H1 (cell line): Measurements from ENCODE around the gene SCN8A. TPM values are rescaled to one million over a fixed set of nuclear protein-coding genes. Genes with fewer than 3 reads are reported as not detected.
A peak's percentile ranks its signal among the peaks of the same experiment; 100 is the strongest.

Experiments used
- CTCF ChIA-PET: fragments of 300-600 bp; sonication (Branson Sonifier 250); formaldehyde crosslinking; loops from one replicate; lab custom pipeline; 2021; ENCODE audit not compliant: partially characterized antibody; lab: Charles Lee
- POLR2A ChIA-PET: fragments of 300-600 bp; sonication (Branson Sonifier 250); formaldehyde crosslinking; loops from one replicate; lab custom pipeline; 2021; ENCODE audit warnings: inconsistent platforms; ENCODE audit not compliant: partially characterized antibody; lab: Charles Lee
- DNase-seq, 2 experiments: peaks; one replicate each; pipeline versions ENCODE4 v3.0.0 to v3.0.0-alpha.2; 2010 to 2022; ENCODE audit warnings: low spot score in 2 of 2, low read depth in 1 of 2, mixed read lengths in 1 of 2
- FAIRE-seq: peaks from 2 replicates; lab custom pipeline; 2011; peaks lifted over from hg19 to GRCh38; lab: Jason Lieb, UNC
- H2AFZ ChIP-seq: 2 replicates; pipeline ENCODE4 v1.8.1; 2012; ENCODE audit warnings: low read length, inconsistent platforms
- H2AK5ac ChIP-seq: 2 replicates; pipeline ENCODE4 v1.6.1; 2013; ENCODE audit warnings: low read depth, low read length
- H2BK120ac ChIP-seq: replicated peaks from 2 replicates; pipeline ENCODE3; 2013; ENCODE audit warnings: low read depth, low read length, inconsistent platforms
- H2BK12ac ChIP-seq: 2 replicates; pipeline ENCODE4 v1.6.1; 2013; ENCODE audit warnings: low read depth, low read length
- H2BK15ac ChIP-seq: 2 replicates; pipeline ENCODE4 v1.6.1; 2013; ENCODE audit warnings: low read length
- H2BK20ac ChIP-seq: 2 replicates; pipeline ENCODE4 v1.6.1; 2013; ENCODE audit warnings: low read length
- H2BK5ac ChIP-seq: 2 replicates; pipeline ENCODE4 v1.6.1; 2013; ENCODE audit warnings: low read depth, low read length
- H3K14ac ChIP-seq: 2 replicates; pipeline ENCODE4 v1.6.1; 2013; ENCODE audit warnings: inconsistent platforms; ENCODE audit not compliant: insufficient read length
- H3K18ac ChIP-seq: 2 replicates; pipeline ENCODE4 v1.6.1; 2013; ENCODE audit warnings: low read length; ENCODE audit errors: extremely low read depth
- H3K23ac ChIP-seq: 2 replicates; pipeline ENCODE4 v1.6.1; 2013; ENCODE audit warnings: inconsistent platforms; ENCODE audit not compliant: insufficient read length
- H3K23me2 ChIP-seq: 2 replicates; pipeline ENCODE4 v1.6.1; 2013; ENCODE audit warnings: low read depth, low read length
- H3K27ac ChIP-seq: 2 replicates; pipeline ENCODE4 v1.6.1; 2011; ENCODE audit warnings: low read depth, low read length, inconsistent platforms
- H3K27me3 ChIP-seq, 4 experiments: replicated peaks in 1 of 4; 1 replicate in 1 of 4; 2 replicates in 3 of 4; pipeline versions ENCODE4 v1.6.1 to v1.8.1; 2011 to 2013; ENCODE audit warnings: low read length in 3 of 4, mild to moderate bottlenecking in 3 of 4, inconsistent platforms in 2 of 4, mixed read lengths in 2 of 4, moderate library complexity in 1 of 4; ENCODE audit not compliant: control insufficient read depth in 3 of 4, insufficient read depth in 3 of 4; ENCODE audit errors: extremely low read depth in 1 of 4
- H3K36me3 ChIP-seq, 4 experiments: 2 replicates each; pipeline versions ENCODE4 v1.6.1 to v1.8.1; 2011 to 2013; ENCODE audit warnings: mild to moderate bottlenecking in 4 of 4, low read length in 3 of 4, moderate library complexity in 2 of 4, control low read depth in 1 of 4, inconsistent platforms in 1 of 4; ENCODE audit not compliant: insufficient read depth in 4 of 4, control insufficient read depth in 2 of 4
- H3K4ac ChIP-seq: replicated peaks from 2 replicates; pipeline ENCODE3; 2013; ENCODE audit warnings: low read length, low read depth, mixed read lengths, inconsistent platforms; ENCODE audit not compliant: insufficient read length
- H3K4me1 ChIP-seq, 4 experiments: replicated peaks in 1 of 4; 1 replicate in 1 of 4; 2 replicates in 3 of 4; pipeline versions ENCODE4 v1.6.1 to v1.8.1; 2011 to 2013; ENCODE audit warnings: low read length in 3 of 4, inconsistent platforms in 2 of 4, mixed read lengths in 1 of 4; ENCODE audit not compliant: insufficient read depth in 4 of 4, control insufficient read depth in 3 of 4
- H3K4me2 ChIP-seq, 2 experiments: 2 replicates each; pipeline versions ENCODE4 v1.6.1 to v1.8.1; 2011 to 2013; ENCODE audit warnings: low read depth in 2 of 2, low read length in 2 of 2, control low read depth in 1 of 2, inconsistent platforms in 1 of 2, mild to moderate bottlenecking in 1 of 2; ENCODE audit not compliant: insufficient read depth in 1 of 2
- H3K4me3 ChIP-seq, 4 experiments: fragments of 200-600, 300-600 bp in 1 of 4; sonication (generic), shearing (Covaris generic), sonication (Bioruptor Twin) in 1 of 4; 2 replicates each; pipeline versions ENCODE4 v1.5.1 to v1.8.1; 2011 to 2016; ENCODE audit warnings: low read length in 4 of 4, low read depth in 3 of 4, control low read depth in 2 of 4, inconsistent platforms in 2 of 4, mild to moderate bottlenecking in 2 of 4, mixed read lengths in 1 of 4, moderate library complexity in 1 of 4; ENCODE audit not compliant: insufficient read depth in 2 of 4; ENCODE audit errors: extremely low read depth in 1 of 4
- H3K56ac ChIP-seq: replicated peaks from 2 replicates; pipeline ENCODE3; 2013; ENCODE audit warnings: low read depth, mild to moderate bottlenecking, mixed read lengths, low read length, inconsistent platforms; ENCODE audit not compliant: insufficient read length
- H3K79me1 ChIP-seq: 2 replicates; pipeline ENCODE4 v1.6.1; 2013; ENCODE audit warnings: low read depth, low read length, control low read depth
- H3K79me2 ChIP-seq, 2 experiments: 2 replicates each; pipeline versions ENCODE4 v1.6.1 to v1.8.1; 2012 to 2013; ENCODE audit warnings: low read length in 2 of 2, mild to moderate bottlenecking in 2 of 2, inconsistent platforms in 1 of 2; ENCODE audit not compliant: insufficient read depth in 2 of 2, control insufficient read depth in 1 of 2
- H3K9ac ChIP-seq, 4 experiments: replicated peaks in 1 of 4; 1 replicate in 1 of 4; 2 replicates in 3 of 4; pipeline versions ENCODE4 v1.6.1 to v1.8.1; 2011 to 2013; ENCODE audit warnings: low read depth in 3 of 4, low read length in 3 of 4, control low read depth in 2 of 4, mild to moderate bottlenecking in 2 of 4, moderate library complexity in 2 of 4, inconsistent platforms in 1 of 4; ENCODE audit errors: extremely low read depth in 1 of 4
- H3K9me3 ChIP-seq, 2 experiments: 2 replicates each; pipeline versions ENCODE4 v1.6.1 to v1.8.1; 2012 to 2013; ENCODE audit warnings: mild to moderate bottlenecking in 2 of 2, moderate library complexity in 2 of 2, control low read depth in 1 of 2, inconsistent platforms in 1 of 2, low read depth in 1 of 2, low read length in 1 of 2, mixed read lengths in 1 of 2; ENCODE audit not compliant: insufficient read depth in 2 of 2
- H4K20me1 ChIP-seq, 2 experiments: replicated peaks in 1 of 2; 2 replicates each; pipeline versions ENCODE3 to v1.8.1; 2011 to 2013; ENCODE audit warnings: inconsistent platforms in 2 of 2, low read length in 2 of 2, mild to moderate bottlenecking in 1 of 2; ENCODE audit not compliant: insufficient read depth in 2 of 2, control insufficient read depth in 1 of 2
- H4K5ac ChIP-seq: 2 replicates; pipeline ENCODE4 v1.6.1; 2013; ENCODE audit warnings: low read length, low read depth, mixed read lengths, inconsistent platforms; ENCODE audit not compliant: insufficient read length
- H4K8ac ChIP-seq: 2 replicates; pipeline ENCODE4 v1.8.0; 2013; ENCODE audit warnings: mild to moderate bottlenecking, moderate library complexity, low read length, inconsistent platforms; ENCODE audit not compliant: insufficient read depth; ENCODE audit errors: extremely low read depth
- H4K91ac ChIP-seq: replicated peaks from 2 replicates; pipeline ENCODE3; 2013; ENCODE audit warnings: low read length, mixed read lengths, inconsistent platforms; ENCODE audit not compliant: insufficient read length
- KDM4A ChIP-seq: IDR thresholded peaks from one replicate; pipeline ENCODE4 v1.7.1; 2012; ENCODE audit warnings: low read depth, mild to moderate bottlenecking, moderate library complexity, low read length, inconsistent platforms; ENCODE audit not compliant: severe bottlenecking
- SIN3A ChIP-seq, 2 experiments: IDR thresholded peaks in 1 of 2; conservative IDR thresholded peaks in 1 of 2; 2 replicates each; pipeline ENCODE4 v1.6.1; 2011 to 2012; ENCODE audit warnings: low read length in 2 of 2, improper control_type of control experiment in 1 of 2, low read depth in 1 of 2, mild to moderate bottlenecking in 1 of 2
- WGBS, 2 experiments: shearing (Covaris generic) in 1 of 2; methylation state at CpG; one replicate each; pipeline versions ENCODE4 v1.1.6 to v1.1.7; 2013 to 2015; ENCODE audit warnings: low lambda C conversion rate in 2 of 2, mixed read lengths in 2 of 2, inconsistent platforms in 1 of 2, low coverage in 1 of 2, missing lambda C conversion rate in 1 of 2; ENCODE audit not compliant: insufficient replicate concordance in 2 of 2, insufficient coverage in 1 of 2, insufficient read length in 1 of 2; ENCODE audit errors: extremely low coverage in 1 of 2, missing lambda C conversion rate in 1 of 2; 5-methylcytosine and 5-hydroxymethylcytosine counted together
- polyA plus RNA-seq, 7 experiments: library from polyadenylated mRNA; depleted of rRNA in 3 of 7; stranded (reverse) in 5 of 7; unstranded in 2 of 7; fragments of >200 nt in 5 of 7; fragments of 200-250 nt in 2 of 7; gene quantifications; 1 replicate in 5 of 7; 2 replicates in 1 of 7; 4 replicates in 1 of 7; pipeline versions ENCODE4 v1.2.1 to v1.2.3, GENCODE V29; 2011 to 2013; ENCODE audit warnings: missing spikeins in 2 of 7, mixed read lengths in 2 of 7
- total RNA-seq: library from RNA; stranded (reverse); fragmentation: NEBNext Ultra II Directional; extraction: Animal tissue kit (Norgen Biotek cat#: 25700); gene quantifications from 2 replicates; pipeline ENCODE4 v1.2.1, GENCODE V29; 2021

The SCN8A gene
- total and polyA plus RNA-seq, 2 of the 8 experiments (the other 6 are each of a cell fraction or from before 2014, with no cell fraction given) = 6.3 to 10.7 TPM

DNA sequence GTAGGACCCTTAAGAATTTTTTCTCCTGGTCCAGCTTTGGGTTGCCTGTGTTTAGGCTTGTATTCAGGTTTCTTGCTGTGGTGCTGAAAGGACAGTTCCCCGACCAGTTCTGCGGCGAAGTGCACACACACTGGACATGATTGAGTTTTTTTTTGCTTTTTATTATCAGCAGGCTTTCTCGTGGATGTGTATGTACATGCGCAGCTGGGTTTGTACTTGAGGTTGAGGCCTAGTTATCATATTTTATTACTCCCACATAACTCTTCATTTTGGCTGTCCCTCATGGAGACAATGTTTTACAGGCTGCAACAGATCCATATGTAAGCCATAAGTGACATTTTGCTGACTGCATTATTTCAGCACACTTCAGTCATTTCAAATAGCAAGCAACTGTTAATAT is 2.5 kb downstream of the SCN8A start:
- Histone ChIP-seq H3K79me1 (peaks cover 13% of the 10 kb centered on the region; the same call in 1 of the 2 replicates), H3K23ac (no peak overlapping the region), H2BK15ac (no peak overlapping the region), H3K14ac (no peak overlapping the region), H3K4ac (no peak overlapping the region), H3K23me2 (peaks cover 10% of the 10 kb centered on the region), H2BK12ac (no peak overlapping the region), H3K4me3 (0 out of 8 replicates have a peak overlapping the region, but pooled peaks of 1 of the 4 experiments have one; percentile 99), H2AK5ac (no peak overlapping the region), H3K36me3 (no peaks in the 10 kb centered on the region), H4K91ac (no peak overlapping the region), H3K18ac (no peak overlapping the region), H3K4me1 (peaks cover 1 to 9% (median 4%) of the 10 kb centered on the region in 4 experiments; a peak in 5 of 7 replicates), H2BK5ac (no peak overlapping the region), H3K27me3 (peaks cover 0 to 7% (median 3%) of the 10 kb centered on the region in 4 experiments; a peak in 2 of 7 replicates), H3K9me3 (no peaks in the 10 kb centered on the region), H4K5ac (no peak overlapping the region), H3K27ac (no peak overlapping the region), H3K79me2 (peaks cover 0 to 65% of the 10 kb centered on the region in 2 experiments; a peak in 2 of 4 replicates), H3K56ac (no peak overlapping the region), H2BK20ac (no peak overlapping the region), H4K8ac (no peak overlapping the region), H2BK120ac (no peak overlapping the region), H3K9ac (no peak overlapping the region), H3K4me2 (peak overlapping the region in 1 of 2 experiments; percentile 85; a peak in 1 of 4 replicates), H2AFZ (no peak overlapping the region), H4K20me1 (peaks cover 9 to 15% of the 10 kb centered on the region in 2 experiments)
- FAIRE-seq = peak; percentile 76
- 73% methylated on average over 5 of the region's 5 CpGs; no CpG with 5 or more reads in 1 of the 2 experiments for WGBS, 2 experiments
- no peak for TF ChIP-seq KDM4A
- TF ChIP-seq SIN3A (conservative IDR thresholded peaks at IDR 0.05 in 1 of 2, IDR thresholded peaks at IDR 0.05 in 1 of 2; ENCODE audit: low read depth in 1 of 2, low read length in 2 of 2) = 0 out of 4 replicates have a peak, but pooled peaks of 1 of the 2 experiments have one; percentile 28
- CTCF ChIA-PET = interaction anchor here (0.7 to 1.9 kb wide), 8 partner anchors 9 to 296 kb away, joined by 3 to 6 read pairs (median 4); no protein-coding TSS in a partner anchor
- DNase-seq = no peak
- POLR2A ChIA-PET = interaction anchor here (0.6 to 1.5 kb wide), 3 partner anchors 46 to 227 kb away, joined by 3 to 7 read pairs (median 3); a partner anchor contains a TSS
